ENCODE measurements around the gene CDH11. TPM values are rescaled to one million over a fixed set of nuclear protein-coding genes. Genes with fewer than 3 reads are reported as not detected.

CDH11 gene
- total and polyA plus RNA-seq, 9 of the 15 experiments (the other 6 are each of a cell fraction or from before 2014, with no cell fraction given) = 0.18 TPM; not detected in 8

DNA sequence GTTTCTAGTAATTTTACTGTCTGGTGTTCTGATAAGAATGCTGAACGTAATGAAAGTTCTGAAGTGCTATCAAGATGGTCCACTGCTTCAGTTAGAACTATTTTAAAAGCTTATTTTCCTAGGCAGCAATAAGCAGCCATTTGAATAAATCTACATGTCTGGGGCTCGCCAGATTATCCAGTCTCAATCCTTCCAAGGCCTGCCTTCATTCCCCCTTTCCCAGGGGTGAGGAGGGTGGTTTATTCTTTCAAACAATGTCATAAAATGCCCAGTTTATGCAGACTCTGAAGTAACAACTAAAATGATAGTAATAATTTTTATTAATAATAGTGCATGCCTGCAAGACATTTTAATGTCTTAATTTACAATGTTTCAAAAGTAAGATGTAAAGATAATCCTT, 2.4 kb downstream of the CDH11 start (continued):
- TF ChIP-seq, protein P1, sequence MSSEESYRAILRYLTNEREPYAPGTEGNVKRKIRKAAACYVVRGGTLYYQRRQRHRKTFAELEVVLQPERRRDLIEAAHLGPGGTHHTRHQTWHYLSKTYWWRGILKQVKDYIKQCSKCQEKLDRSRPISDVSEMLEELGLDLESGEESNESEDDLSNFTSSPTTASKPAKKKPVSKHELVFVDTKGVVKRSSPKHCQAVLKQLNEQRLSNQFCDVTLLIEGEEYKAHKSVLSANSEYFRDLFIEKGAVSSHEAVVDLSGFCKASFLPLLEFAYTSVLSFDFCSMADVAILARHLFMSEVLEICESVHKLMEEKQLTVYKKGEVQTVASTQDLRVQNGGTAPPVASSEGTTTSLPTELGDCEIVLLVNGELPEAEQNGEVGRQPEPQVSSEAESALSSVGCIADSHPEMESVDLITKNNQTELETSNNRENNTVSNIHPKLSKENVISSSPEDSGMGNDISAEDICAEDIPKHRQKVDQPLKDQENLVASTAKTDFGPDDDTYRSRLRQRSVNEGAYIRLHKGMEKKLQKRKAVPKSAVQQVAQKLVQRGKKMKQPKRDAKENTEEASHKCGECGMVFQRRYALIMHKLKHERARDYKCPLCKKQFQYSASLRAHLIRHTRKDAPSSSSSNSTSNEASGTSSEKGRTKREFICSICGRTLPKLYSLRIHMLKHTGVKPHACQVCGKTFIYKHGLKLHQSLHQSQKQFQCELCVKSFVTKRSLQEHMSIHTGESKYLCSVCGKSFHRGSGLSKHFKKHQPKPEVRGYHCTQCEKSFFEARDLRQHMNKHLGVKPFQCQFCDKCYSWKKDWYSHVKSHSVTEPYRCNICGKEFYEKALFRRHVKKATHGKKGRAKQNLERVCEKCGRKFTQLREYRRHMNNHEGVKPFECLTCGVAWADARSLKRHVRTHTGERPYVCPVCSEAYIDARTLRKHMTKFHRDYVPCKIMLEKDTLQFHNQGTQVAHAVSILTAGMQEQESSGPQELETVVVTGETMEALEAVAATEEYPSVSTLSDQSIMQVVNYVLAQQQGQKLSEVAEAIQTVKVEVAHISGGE (CRISPR knock-in tag; IDR thresholded peaks at IDR 0.05) = no peak
- no peak for TF ChIP-seq CBX1 (IDR thresholded peaks at IDR 0.05; ENCODE audit: low read depth)

DNA sequence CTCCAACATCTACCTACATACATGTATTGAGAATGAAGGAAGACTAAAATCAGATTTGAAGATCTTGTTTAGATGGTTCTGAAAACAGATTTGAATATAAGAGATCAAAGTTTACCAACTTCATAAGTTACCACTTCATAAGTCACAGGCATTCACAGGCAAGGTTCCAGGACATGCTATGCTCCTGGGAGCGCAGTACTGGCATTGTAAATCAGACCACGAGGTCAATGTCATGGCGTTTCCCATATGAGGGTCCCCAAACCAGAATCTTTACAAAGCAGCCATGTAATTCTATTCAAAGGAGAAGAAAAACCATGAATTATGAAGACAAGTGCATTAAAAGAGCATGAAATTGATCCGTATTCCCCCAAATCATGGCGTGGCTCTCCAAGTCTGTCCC, 3.0 kb downstream of the CDH11 start:
- Histone ChIP-seq H3K79me2 (ENCODE audit: control insufficient read depth, insufficient read depth, low read length) (no peaks in the 10 kb centered on the region), H3K9me3 (replicated peaks; ENCODE audit: control insufficient read depth, insufficient read depth, low read depth, low read length) (no peaks in the 10 kb centered on the region), H3K36me3 (ENCODE audit: control insufficient read depth, insufficient read depth, low read length) (no peaks in the 10 kb centered on the region), H3K4me1 (replicated peaks in 1 of 2; ENCODE audit: control insufficient read depth in 2 of 2, insufficient read depth in 2 of 2, low read length in 2 of 2) (no peaks in the 10 kb centered on the region; a peak in 1 of 5 replicates), H3K27me3 (ENCODE audit: control insufficient read depth in 2 of 2, insufficient read depth in 2 of 2, low read length in 2 of 2) (no peaks in the 10 kb centered on the region), H3K4me2 (ENCODE audit: insufficient read depth, low read length) (no peak overlapping the region), H3K9me1 (ENCODE audit: control insufficient read depth, insufficient read depth, low read length) (no peaks in the 10 kb centered on the region), H3K27ac (ENCODE audit: extremely low read depth, low read depth, low read length) (no peak overlapping the region), H4K20me1 (replicated peaks; ENCODE audit: control insufficient read depth, insufficient read depth, low read length) (no peaks in the 10 kb centered on the region), H3K9ac (ENCODE audit: insufficient read depth in 1 of 2, low read depth in 2 of 2, low read length in 2 of 2) (no peak overlapping the region), H2AFZ (ENCODE audit: low read depth, low read length) (no peak overlapping the region), H3K4me3 (no peak overlapping the region)
- no peak for FAIRE-seq
- in situ Hi-C loops (cut with MboI) = no loop called here
- ATAC-seq = no peak
- WGBS (ENCODE audit: insufficient coverage, low coverage, missing lambda C conversion rate) = 1% methylated on average over 5 of the region's 5 CpGs
- CTCF ChIA-PET (ENCODE audit: low intra/inter-chr PET ratio) = interaction anchor here (0.7 kb wide), 1 partner anchor 1657 kb away, joined by 3 read pairs; no protein-coding TSS in a partner anchor
- TF ChIP-seq CTCFL (IDR thresholded peaks at IDR 0.05; ENCODE audit: borderline replicate concordance, insufficient read depth, low read depth, low read length, poor library complexity, severe bottlenecking) = no peak
- TF ChIP-seq ZNF766 (CRISPR knock-in tag; conservative IDR thresholded peaks at IDR 0.05) = no peak
- TF ChIP-seq, protein P2, sequence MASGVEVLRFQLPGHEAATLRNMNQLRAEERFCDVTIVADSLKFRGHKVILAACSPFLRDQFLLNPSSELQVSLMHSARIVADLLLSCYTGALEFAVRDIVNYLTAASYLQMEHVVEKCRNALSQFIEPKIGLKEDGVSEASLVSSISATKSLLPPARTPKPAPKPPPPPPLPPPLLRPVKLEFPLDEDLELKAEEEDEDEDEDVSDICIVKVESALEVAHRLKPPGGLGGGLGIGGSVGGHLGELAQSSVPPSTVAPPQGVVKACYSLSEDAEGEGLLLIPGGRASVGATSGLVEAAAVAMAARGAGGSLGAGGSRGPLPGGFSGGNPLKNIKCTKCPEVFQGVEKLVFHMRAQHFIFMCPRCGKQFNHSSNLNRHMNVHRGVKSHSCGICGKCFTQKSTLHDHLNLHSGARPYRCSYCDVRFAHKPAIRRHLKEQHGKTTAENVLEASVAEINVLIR (CRISPR knock-in tag; IDR thresholded peaks at IDR 0.05) = no peak
- TF ChIP-seq TCF7L2 (IDR thresholded peaks at IDR 0.05; ENCODE audit: low read depth, low read length) = no peak
- no peak for TF ChIP-seq NR2F6 (CRISPR knock-in tag; IDR thresholded peaks at IDR 0.05)
- no peak for TF ChIP-seq HLTF (IDR thresholded peaks at IDR 0.05)
- no peak for TF ChIP-seq ZNF436 (CRISPR knock-in tag; IDR thresholded peaks at IDR 0.05)
- no peak for TF ChIP-seq BRCA1 (IDR thresholded peaks at IDR 0.05)
- no peak for TF ChIP-seq BRCA1 (CRISPR knock-in tag; IDR thresholded peaks at IDR 0.05)
- no TSS peak for BruUV-seq (replicated peaks)
- POLR2A ChIA-PET = no interaction called here
- DNase-seq (ENCODE audit: extremely low read depth in 1 of 4, low spot score in 3 of 4) = no peak
- intact Hi-C loops (cut with micrococcal nuclease) = loop anchor here (1.0 kb wide), 1 partner anchor 1758 kb away; no protein-coding TSS in a partner anchor

Measured in K562 (cell line).